CD4-positive, alpha-beta memory T cell (primary cell): ENCODE results near the gene DRC3. TPM values are rescaled to one million over a fixed set of nuclear protein-coding genes. Genes with fewer than 3 reads are reported as not detected.

Experiments
- CTCF ChIA-PET: fragments of 350-600 bp; sonication (Branson Sonifier 250); formaldehyde crosslinking; loops from one replicate; lab custom pipeline; 2021; ENCODE audit warnings: inconsistent platforms; ENCODE audit not compliant: partially characterized antibody; lab: Charles Lee
- POLR2A ChIA-PET: fragments of 350-600 bp; sonication (Branson Sonifier 250); formaldehyde crosslinking; loops from one replicate; lab custom pipeline; 2021; ENCODE audit not compliant: partially characterized antibody; lab: Charles Lee
- DNase-seq, 5 donors: peaks; one replicate each; pipeline versions ENCODE4 v3.0.0 to v3.0.0-alpha.2; 2020 to 2022; ENCODE audit warnings: mixed read lengths in 1 of 5
- H3K27ac ChIP-seq: one replicate; pipeline ENCODE4 v1.7.0; 2013; ENCODE audit warnings: low read depth, low read length
- H3K27me3 ChIP-seq: 2 replicates; pipeline ENCODE4 v1.7.0; 2013; ENCODE audit warnings: mild to moderate bottlenecking, low read length, moderate library complexity; ENCODE audit not compliant: insufficient read depth
- H3K36me3 ChIP-seq: 2 replicates; pipeline ENCODE4 v1.7.0; 2013; ENCODE audit warnings: mild to moderate bottlenecking, low read length, moderate library complexity; ENCODE audit not compliant: insufficient read depth
- H3K4me1 ChIP-seq: 2 replicates; pipeline ENCODE4 v1.7.0; 2013; ENCODE audit warnings: mild to moderate bottlenecking, low read length, moderate library complexity; ENCODE audit not compliant: insufficient read depth
- H3K4me3 ChIP-seq, 2 donors: one replicate each; pipeline ENCODE4 v1.7.0; 2013; ENCODE audit warnings: low read length in 2 of 2, mild to moderate bottlenecking in 1 of 2
- H3K9me3 ChIP-seq, 2 donors: one replicate each; pipeline ENCODE4 v1.7.0; 2013; ENCODE audit warnings: low read length in 2 of 2, control low read depth in 1 of 2; ENCODE audit not compliant: control insufficient read depth in 1 of 2
- H3K27ac Mint-ChIP-seq, 7 donors: one replicate each; pipeline ENCODE4 v1.8.0; 2020 to 2021; ENCODE audit warnings: mixed read lengths in 7 of 7, mild to moderate bottlenecking in 6 of 7, inconsistent platforms in 3 of 7, moderate library complexity in 3 of 7
- H3K27me3 Mint-ChIP-seq, 2 donors: one replicate each; pipeline ENCODE4 v1.8.0; 2020 to 2021; ENCODE audit warnings: mixed read lengths in 2 of 2
- H3K36me3 Mint-ChIP-seq, 2 donors: one replicate each; pipeline ENCODE4 v1.8.0; 2020 to 2021; ENCODE audit warnings: mixed read lengths in 2 of 2, inconsistent platforms in 1 of 2, mild to moderate bottlenecking in 1 of 2
- H3K4me1 Mint-ChIP-seq, 4 donors: one replicate each; pipeline ENCODE4 v1.8.0; 2020 to 2021; ENCODE audit warnings: mixed read lengths in 4 of 4, mild to moderate bottlenecking in 1 of 4
- H3K4me3 Mint-ChIP-seq, 8 donors: one replicate each; pipeline ENCODE4 v1.8.0; 2020 to 2021; ENCODE audit warnings: mixed read lengths in 8 of 8, mild to moderate bottlenecking in 7 of 8, moderate library complexity in 6 of 8, inconsistent platforms in 3 of 8
- H3K9me3 Mint-ChIP-seq, 8 donors: one replicate each; pipeline ENCODE4 v1.8.0; 2020 to 2021; ENCODE audit warnings: mixed read lengths in 8 of 8, mild to moderate bottlenecking in 5 of 8, inconsistent platforms in 3 of 8, moderate library complexity in 1 of 8
- intact Hi-C: fragments of 100-400 bp; cut with micrococcal nuclease; formaldehyde crosslinking; loops from one replicate; pipeline ENCODE4 v1.15.1; 2023
- polyA plus RNA-seq, 2 donors: library from polyadenylated mRNA; unstranded; fragments of 300-500 nt; fragmentation: Illumina TruSeq; gene quantifications; one replicate each; pipeline ENCODE4 v1.2.3, GENCODE V29; 2021
- total RNA-seq, 2 experiments: library from RNA; stranded (reverse); gene quantifications; one replicate each; pipeline ENCODE4 v1.2.3, GENCODE V29; 2021

The DRC3 gene
- total and polyA plus RNA-seq, 4 experiments from 2014 or later = 0.24 to 0.67 (median 0.64) TPM; not detected in 1

- Mint-ChIP-seq H3K4me3 (no peak overlapping the region), H3K9me3 (no peaks in the 10 kb centered on the region), H3K4me1 (peaks cover 41 to 64% (median 54%) of the 10 kb centered on the region in 4 donors), H3K27ac (peak overlapping the region in 1 of 7 donors; percentile 11), H3K27me3 (no peaks in the 10 kb centered on the region), H3K36me3 (peaks cover 4 to 9% of the 10 kb centered on the region in 2 donors)
- no peaks in the 10 kb centered on the region for H3K9me3 ChIP-seq
- ChIA-PET CTCF (no interaction called here), POLR2A (no interaction called here)
- no peak overlapping the region for H3K4me3 ChIP-seq
- intact Hi-C loops = no loop called here
- H3K36me3 ChIP-seq = no peaks in the 10 kb centered on the region
- no peaks in the 10 kb centered on the region for H3K27me3 ChIP-seq
- DNase-seq = no peak
- H3K27ac ChIP-seq = no peak overlapping the region
- peaks cover 31% of the 10 kb centered on the region for H3K4me1 ChIP-seq
Measured at GRCh38 chr17:17964710-17965109, 8.0 kb upstream of the DRC3 start.

DNA sequence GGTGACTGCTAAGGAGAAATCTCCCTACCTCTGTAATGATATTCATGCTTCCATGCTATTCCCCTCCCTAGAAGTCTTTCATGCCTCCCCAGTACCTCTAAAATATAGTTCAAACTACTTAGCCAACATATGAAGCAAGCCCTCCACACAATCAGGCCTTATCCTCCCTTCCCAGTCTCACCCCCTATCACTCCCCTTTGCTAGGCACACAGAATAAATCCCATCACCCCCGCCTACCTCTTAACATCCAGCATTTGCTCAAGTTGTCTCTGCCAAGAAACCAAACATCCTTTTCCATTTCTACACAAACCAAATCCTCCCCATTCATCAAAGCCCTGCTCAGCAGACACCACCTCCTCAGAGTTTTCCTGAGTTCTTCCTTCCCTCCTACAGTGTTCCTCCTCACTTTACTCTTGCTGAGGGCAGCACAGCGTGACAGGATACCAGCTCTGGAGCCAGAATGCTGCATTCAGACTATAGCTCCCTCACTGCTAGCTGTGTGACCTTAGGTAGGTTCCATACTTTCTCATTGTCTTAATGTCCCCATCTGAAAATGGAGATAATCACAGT lies 7.4 kb upstream of the DRC3 start:
- Histone ChIP-seq H3K4me3 (no peak overlapping the region), H3K4me1 (peaks cover 28% of the 10 kb centered on the region), H3K9me3 (no peaks in the 10 kb centered on the region), H3K36me3 (no peaks in the 10 kb centered on the region), H3K27ac (no peak overlapping the region), H3K27me3 (no peaks in the 10 kb centered on the region)
- no peak for DNase-seq
- peaks cover 39 to 64% (median 53%) of the 10 kb centered on the region in 4 donors for H3K4me1 Mint-ChIP-seq
- intact Hi-C loops = no loop called here
- no peaks in the 10 kb centered on the region for H3K27me3 Mint-ChIP-seq
- CTCF ChIA-PET = no interaction called here
- H3K9me3 Mint-ChIP-seq = no peaks in the 10 kb centered on the region
- H3K27ac Mint-ChIP-seq = peak overlapping the region in 5 of 7 donors; percentile 7 to 78 (median 66)
- no peak overlapping the region for H3K4me3 Mint-ChIP-seq
- POLR2A ChIA-PET = no interaction called here
- H3K36me3 Mint-ChIP-seq = peaks cover 4 to 9% of the 10 kb centered on the region in 2 donors

GRCh38 chr17:17966399-17966798 lies 6.3 kb upstream of the DRC3 start:
- Histone ChIP-seq H3K4me1 (peaks cover 30% of the 10 kb centered on the region), H3K36me3 (no peaks in the 10 kb centered on the region), H3K4me3 (no peak overlapping the region), H3K27me3 (no peaks in the 10 kb centered on the region), H3K9me3 (no peaks in the 10 kb centered on the region), H3K27ac (no peak overlapping the region)
- DNase-seq = no peak
- Mint-ChIP-seq H3K4me1 (peaks cover 38 to 64% (median 57%) of the 10 kb centered on the region in 4 donors), H3K27ac (peak overlapping the region in 2 of 7 donors; percentile 2 to 23), H3K9me3 (no peaks in the 10 kb centered on the region), H3K27me3 (no peaks in the 10 kb centered on the region), H3K36me3 (peaks cover 4 to 7% of the 10 kb centered on the region in 2 donors), H3K4me3 (peak overlapping the region in 1 of 8 donors; percentile 20)
- ChIA-PET POLR2A (no interaction called here), CTCF (no interaction called here)
- intact Hi-C loops = no loop called here

DNA sequence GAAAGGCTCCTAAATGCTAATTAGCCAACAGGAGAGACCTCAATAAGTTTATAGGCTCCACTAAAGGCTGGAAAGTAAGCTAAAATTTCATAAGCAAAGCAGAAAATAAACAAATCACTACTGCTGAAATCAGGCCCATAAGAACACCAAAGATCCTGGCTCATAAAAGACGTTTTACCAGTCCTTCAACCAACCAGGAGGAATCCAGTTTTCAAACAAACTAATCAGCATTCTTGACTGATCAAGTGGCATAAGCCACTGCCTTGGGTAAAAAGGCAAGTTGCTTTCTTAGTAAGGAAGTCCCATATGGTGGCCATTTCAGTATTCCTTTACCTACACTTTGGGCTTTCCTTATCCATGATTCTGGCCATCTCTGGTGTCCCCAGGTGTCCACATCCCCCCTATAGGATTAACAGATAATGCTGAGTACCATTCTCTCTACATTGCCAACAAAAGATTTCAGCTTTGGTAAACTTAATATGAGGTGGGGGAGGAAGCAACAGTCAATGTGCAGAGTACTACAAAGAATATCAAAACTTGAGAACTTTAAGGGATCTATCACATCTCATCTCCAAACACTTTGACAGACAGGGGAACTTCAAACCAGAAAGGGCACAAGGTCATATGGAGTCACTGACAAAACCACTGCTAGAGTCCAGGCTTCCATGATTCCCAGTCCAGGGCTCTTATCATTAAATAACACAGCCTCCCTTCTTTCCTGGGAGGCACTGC lies 1.8 kb upstream of the DRC3 start:
- Mint-ChIP-seq H3K27ac (peak overlapping the region; percentile 46 to 91 (median 79)), H3K27me3 (no peaks in the 10 kb centered on the region), H3K36me3 (peaks cover 0 to 4% of the 10 kb centered on the region in 2 donors), H3K4me3 (peak overlapping the region; percentile 74 to 98 (median 88)), H3K9me3 (no peaks in the 10 kb centered on the region), H3K4me1 (peaks cover 30 to 66% (median 49%) of the 10 kb centered on the region in 4 donors)
- CTCF ChIA-PET = interaction anchor here (2.1 kb wide), 1 partner anchor 13 kb away, joined by 9 read pairs; no protein-coding TSS in a partner anchor
- no peak for DNase-seq
- Histone ChIP-seq H3K9me3 (no peaks in the 10 kb centered on the region), H3K4me1 (peaks cover 38% of the 10 kb centered on the region), H3K27ac (peak overlapping the region; percentile 82), H3K36me3 (no peaks in the 10 kb centered on the region), H3K4me3 (peak overlapping the region; percentile 30 to 68), H3K27me3 (no peaks in the 10 kb centered on the region)
- intact Hi-C loops = no loop called here
- POLR2A ChIA-PET = interaction anchor here (1.0 to 7.0 kb wide), 3 partner anchors 13 to 135 kb away, joined by 3 to 122 read pairs (median 4); no protein-coding TSS in a partner anchor

GRCh38 chr17:17971431-17972125 lies 1.1 kb upstream of the DRC3 start:
- POLR2A ChIA-PET = interaction anchor here (0.8 to 7.0 kb wide), 14 partner anchors 13 to 475 kb away, joined by 3 to 122 read pairs (median 4); partner anchors contain the start of genes ALKBH5 and DRG2
- no peaks in the 10 kb centered on the region for H3K27me3 Mint-ChIP-seq
- no peaks in the 10 kb centered on the region for H3K9me3 Mint-ChIP-seq
- CTCF ChIA-PET = interaction anchor here (1.0 to 2.1 kb wide), 4 partner anchors 12 to 52 kb away, joined by 5 to 9 read pairs (median 6); no protein-coding TSS in a partner anchor
- intact Hi-C loops = loop anchor here (1.0 kb wide), 8 partner anchors 13 to 380 kb away; partner anchors contain the start of genes ALKBH5, ATPAF2, DRG2 and GID4
- H3K4me3 Mint-ChIP-seq = peak overlapping the region; percentile 74 to 98 (median 88)
- peaks cover 0 to 4% of the 10 kb centered on the region in 2 donors for H3K36me3 Mint-ChIP-seq
- Histone ChIP-seq H3K9me3 (no peaks in the 10 kb centered on the region), H3K4me1 (peaks cover 32% of the 10 kb centered on the region), H3K27me3 (no peaks in the 10 kb centered on the region), H3K27ac (peak overlapping the region; percentile 82), H3K36me3 (no peaks in the 10 kb centered on the region), H3K4me3 (peak overlapping the region; percentile 42 to 68)
- peak in 1 of 5 donors; percentile 57 for DNase-seq
- H3K4me1 Mint-ChIP-seq = peaks cover 28 to 59% (median 43%) of the 10 kb centered on the region in 4 donors
- H3K27ac Mint-ChIP-seq = peak overlapping the region; percentile 65 to 91 (median 87)

DNA sequence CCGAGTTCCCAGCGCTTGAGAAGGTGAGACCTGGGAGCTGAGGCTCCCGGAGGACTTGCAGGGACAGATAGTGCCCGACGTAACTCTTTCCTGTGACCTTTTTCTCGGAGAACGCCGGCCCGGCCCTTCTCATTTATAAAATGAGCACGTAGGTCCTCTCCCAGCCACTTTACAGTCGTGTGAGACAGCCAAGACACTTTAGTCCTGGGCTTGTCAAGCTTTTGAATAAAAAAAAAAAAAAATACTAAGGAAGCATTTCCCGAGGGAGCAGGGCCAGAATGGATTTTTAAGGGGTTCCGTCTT lies 241 bp downstream of the DRC3 start:
- no peak for DNase-seq
- no peaks in the 10 kb centered on the region for H3K27me3 Mint-ChIP-seq
- no peaks in the 10 kb centered on the region for H3K27me3 ChIP-seq
- no peaks in the 10 kb centered on the region for H3K36me3 ChIP-seq
- H3K36me3 Mint-ChIP-seq = peaks cover 0 to 4% of the 10 kb centered on the region in 2 donors
- CTCF ChIA-PET = interaction anchor here (0.8 to 1.6 kb wide), 8 partner anchors 13 to 82 kb away, joined by 3 to 6 read pairs (median 5); no protein-coding TSS in a partner anchor
- peak overlapping the region; percentile 92 to 98 (median 96) for H3K4me3 Mint-ChIP-seq
- no peaks in the 10 kb centered on the region for H3K9me3 Mint-ChIP-seq
- no peaks in the 10 kb centered on the region for H3K9me3 ChIP-seq
- peak overlapping the region; percentile 52 for H3K27ac ChIP-seq
- H3K27ac Mint-ChIP-seq = peak overlapping the region; percentile 87 to 98 (median 95)
- intact Hi-C loops = loop anchor here (1.0 kb wide), 8 partner anchors 15 to 382 kb away; partner anchors contain the start of genes ALKBH5, ATPAF2, DRG2 and GID4
- H3K4me3 ChIP-seq = peak overlapping the region; percentile 44 to 49
- POLR2A ChIA-PET = interaction anchor here (0.7 to 7.0 kb wide), 12 partner anchors 15 to 278 kb away, joined by 3 to 122 read pairs (median 5); partner anchors contain the start of gene ALKBH5
- peaks cover 25% of the 10 kb centered on the region for H3K4me1 ChIP-seq
- H3K4me1 Mint-ChIP-seq = peaks cover 21 to 46% (median 33%) of the 10 kb centered on the region in 4 donors
